Measurements from ENCODE around the gene AMOTL1. TPM values are rescaled to one million over a fixed set of nuclear protein-coding genes. Genes with fewer than 3 reads are reported as not detected.

The AMOTL1 gene
- total RNA-seq, 2 donors from 2014 or later = 3.1 to 13.9 TPM

DNA sequence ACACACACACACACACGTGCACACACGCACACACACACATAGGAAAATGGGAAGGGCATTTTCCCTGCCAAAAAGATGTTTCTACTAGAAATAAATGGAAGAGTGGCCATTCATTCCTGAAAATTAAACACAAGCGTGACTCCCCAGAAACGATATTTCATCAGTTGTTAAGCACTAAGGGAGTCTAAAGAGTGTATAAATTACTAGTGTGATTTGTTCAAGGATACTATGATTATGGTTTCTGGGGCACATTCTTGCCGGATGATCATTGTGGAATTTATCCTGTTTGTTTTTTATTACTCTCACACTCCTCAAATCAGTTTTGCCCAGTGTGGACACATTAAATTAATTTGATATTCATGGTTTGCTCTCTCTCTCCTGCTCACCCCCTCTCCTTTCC is 16.4 kb upstream of the AMOTL1 start:
- H3K27ac ChIP-seq = no peak overlapping the region
- H3K36me3 ChIP-seq = no peaks in the 10 kb centered on the region
- H3K9me3 ChIP-seq = no peaks in the 10 kb centered on the region
- intact Hi-C loops (cut with DNase I) = no loop called here
- no peaks in the 10 kb centered on the region for H3K4me1 ChIP-seq
- TF ChIP-seq CTCF (IDR thresholded peaks at IDR 0.05) = no peak
- no peak overlapping the region for H3K9ac ChIP-seq (ENCODE audit: low read depth in 2 of 2, low read length in 2 of 2)
- H3K27me3 ChIP-seq = no peaks in the 10 kb centered on the region
- no peak overlapping the region for H3K4me3 ChIP-seq
- no peak for DNase-seq

GRCh38 chr11:94753630-94754029 is 14.5 kb upstream of the AMOTL1 start:
- H3K27ac ChIP-seq = no peak overlapping the region
- H3K27me3 ChIP-seq = no peaks in the 10 kb centered on the region
- no peak overlapping the region for H3K4me3 ChIP-seq
- no peaks in the 10 kb centered on the region for H3K9me3 ChIP-seq
- intact Hi-C loops (cut with DNase I) = no loop called here
- no peak overlapping the region for H3K9ac ChIP-seq (ENCODE audit: low read depth in 2 of 2, low read length in 2 of 2)
- no peaks in the 10 kb centered on the region for H3K4me1 ChIP-seq
- no peak for TF ChIP-seq CTCF (IDR thresholded peaks at IDR 0.05)
- no peak for DNase-seq
- H3K36me3 ChIP-seq = no peaks in the 10 kb centered on the region

- H3K9me3 ChIP-seq = no peaks in the 10 kb centered on the region
- H3K27me3 ChIP-seq = no peaks in the 10 kb centered on the region
- H3K27ac ChIP-seq = no peak overlapping the region
- H3K4me1 ChIP-seq = no peaks in the 10 kb centered on the region
- no peak for DNase-seq
- TF ChIP-seq CTCF (IDR thresholded peaks at IDR 0.05) = no peak
- intact Hi-C loops (cut with DNase I) = no loop called here
- no peak overlapping the region for H3K9ac ChIP-seq (ENCODE audit: low read depth in 2 of 2, low read length in 2 of 2)
- H3K4me3 ChIP-seq = no peak overlapping the region
- H3K36me3 ChIP-seq = no peaks in the 10 kb centered on the region
Measured at GRCh38 chr11:94754335-94754734, 13.8 kb upstream of the AMOTL1 start.

DNA sequence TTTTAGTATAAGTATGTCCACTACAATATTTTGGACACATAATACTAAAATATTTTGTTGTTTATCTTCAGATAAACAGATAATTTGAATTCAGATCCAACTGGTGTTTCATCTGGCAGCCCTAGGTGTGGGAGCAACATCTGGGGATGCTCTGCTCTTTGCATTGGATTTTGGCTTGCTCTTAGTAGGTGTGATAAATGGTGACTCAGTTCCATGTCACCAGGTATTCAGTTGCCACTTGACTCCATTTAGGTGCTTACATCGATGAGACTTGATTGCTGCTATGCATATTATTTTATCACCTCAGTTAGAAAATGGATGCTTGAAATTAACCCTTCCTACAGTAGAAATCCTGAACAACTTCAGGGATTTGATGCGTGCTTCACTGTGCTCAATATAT is 13.3 kb upstream of the AMOTL1 start:
- H3K36me3 ChIP-seq = no peaks in the 10 kb centered on the region
- H3K4me1 ChIP-seq = no peaks in the 10 kb centered on the region
- intact Hi-C loops (cut with DNase I) = no loop called here
- no peak overlapping the region for H3K4me3 ChIP-seq
- H3K9me3 ChIP-seq = no peaks in the 10 kb centered on the region
- TF ChIP-seq CTCF (IDR thresholded peaks at IDR 0.05) = no peak
- no peak overlapping the region for H3K9ac ChIP-seq (ENCODE audit: low read depth in 2 of 2, low read length in 2 of 2)
- DNase-seq = no peak
- H3K27ac ChIP-seq = no peak overlapping the region
- H3K27me3 ChIP-seq = no peaks in the 10 kb centered on the region

- Histone ChIP-seq H3K4me3 (no peak overlapping the region), H3K27me3 (no peaks in the 10 kb centered on the region), H3K9me3 (no peaks in the 10 kb centered on the region), H3K9ac (ENCODE audit: low read depth in 2 of 2, low read length in 2 of 2) (no peak overlapping the region), H3K36me3 (no peaks in the 10 kb centered on the region), H3K27ac (no peak overlapping the region), H3K4me1 (no peaks in the 10 kb centered on the region)
- no peak for TF ChIP-seq CTCF (IDR thresholded peaks at IDR 0.05)
- intact Hi-C loops (cut with DNase I) = no loop called here
- no peak for DNase-seq
Measured at GRCh38 chr11:94755494-94755893, 12.7 kb upstream of the AMOTL1 start.
